Activated CD8-positive, alpha-beta memory T cell treated with anti-CD3 and anti-CD28 coated beads, Interleukin-2, amount 50 U/mL, for 24 hours (primary cell): ENCODE results near the gene SDF2.
"Not testable (repeated sequence)": the region's sequence is repeated elsewhere in the genome, so short reads cannot be mapped to it uniquely, and the experiment has no call there.

ENCODE experiments used
- DNase-seq: peaks from one replicate; pipeline ENCODE4 v3.0.0-alpha.2; 2020; ENCODE audit errors: extremely low read depth

SDF2 gene

GRCh38 chr17:28626818-28627217 lies 34.9 kb downstream of the SDF2 start:
- no peak for DNase-seq

- no peak for DNase-seq
These were observed 37.6 kb downstream of the SDF2 start for GRCh38 chr17:28624148-28624547.

- no peak for DNase-seq
These were observed 38.0 kb downstream of the SDF2 start for GRCh38 chr17:28623696-28624095.

GRCh38 chr17:28622186-28622585 lies 39.5 kb downstream of the SDF2 start:
- no peak for DNase-seq

- no peak for DNase-seq
These were observed 41.7 kb downstream of the SDF2 start for GRCh38 chr17:28620010-28620409.

GRCh38 chr17:28618464-28618863 lies 43.2 kb downstream of the SDF2 start:
- DNase-seq = no peak

- DNase-seq = no peak
These were observed 45.4 kb downstream of the SDF2 start for GRCh38 chr17:28616281-28616680.

- DNase-seq = no peak
These were observed 46.3 kb downstream of the SDF2 start for GRCh38 chr17:28615260-28615940.

- no peak for DNase-seq
These were observed 47.8 kb downstream of the SDF2 start, which contains the start of gene RSKR for GRCh38 chr17:28613931-28614381. Gene RSKR, minus strand, starts transcription at chr17:28614185. Its CDS starts 24 bp downstream, at chr17:28614161.

- DNase-seq = no peak
These were observed 48.5 kb downstream of the SDF2 start for GRCh38 chr17:28612936-28613872.

GRCh38 chr17:28612531-28612930 lies 49.2 kb downstream of the SDF2 start:
- DNase-seq = no peak

- DNase-seq = no peak
These were observed 51.3 kb downstream of the SDF2 start for GRCh38 chr17:28610376-28610775.

- not testable (repeated sequence) for DNase-seq
These were observed 57.7 kb downstream of the SDF2 start for GRCh38 chr17:28604031-28604430.

- DNase-seq = no peak
These were observed 62.2 kb downstream of the SDF2 start for GRCh38 chr17:28599311-28600184.

GRCh38 chr17:28598799-28599310 lies 62.9 kb downstream of the SDF2 start, which contains the start of gene SPAG5:
Gene SPAG5, minus strand, starts transcription at chr17:28599025. Its CDS starts 79 bp downstream, at chr17:28598946.
- DNase-seq = peak; percentile 79

- no peak for DNase-seq
These were observed 63.3 kb downstream of the SDF2 start for GRCh38 chr17:28598389-28598788.
